H9 (cell line): ENCODE measurements around the gene PNRC1. TPM values are rescaled to one million over a fixed set of nuclear protein-coding genes. Genes with fewer than 3 reads are reported as not detected.

ENCODE experiments used
- DNase-seq: peaks from one replicate; pipeline ENCODE4 v3.0.0-alpha.2; 2017
- H2AFZ ChIP-seq: one replicate; pipeline ENCODE4 v1.6.1; 2013; ENCODE audit warnings: mild to moderate bottlenecking, low read length, control low read depth, moderate library complexity
- H2AK5ac ChIP-seq: 2 replicates; pipeline ENCODE4 v1.6.1; 2013; ENCODE audit warnings: low read length, control low read depth, mixed read lengths; ENCODE audit not compliant: insufficient read length
- H2BK120ac ChIP-seq: one replicate; pipeline ENCODE4 v1.6.1; 2013; ENCODE audit warnings: low read depth, mild to moderate bottlenecking, low read length, control low read depth, inconsistent platforms; ENCODE audit not compliant: poor library complexity, severe bottlenecking
- H2BK12ac ChIP-seq: 2 replicates; pipeline ENCODE4 v1.6.1; 2013; ENCODE audit warnings: low read length, control low read depth, mixed read lengths, low read depth; ENCODE audit not compliant: insufficient read length
- H2BK15ac ChIP-seq: 2 replicates; pipeline ENCODE4 v1.6.1; 2013; ENCODE audit warnings: low read depth, low read length, control low read depth
- H2BK20ac ChIP-seq: one replicate; pipeline ENCODE4 v1.6.1; 2013; ENCODE audit warnings: low read depth, mild to moderate bottlenecking, low read length, control low read depth, inconsistent platforms; ENCODE audit not compliant: poor library complexity, severe bottlenecking
- H2BK5ac ChIP-seq: 2 replicates; pipeline ENCODE4 v1.6.1; 2013; ENCODE audit warnings: low read length, control low read depth, mixed read lengths; ENCODE audit not compliant: insufficient read length
- H3K14ac ChIP-seq: 2 replicates; pipeline ENCODE4 v1.6.1; 2013; ENCODE audit warnings: low read length, control low read depth; ENCODE audit not compliant: insufficient read depth
- H3K18ac ChIP-seq: 2 replicates; pipeline ENCODE4 v1.6.1; 2013; ENCODE audit warnings: low read depth, mild to moderate bottlenecking, mixed read lengths, low read length, control low read depth; ENCODE audit not compliant: insufficient read length
- H3K23ac ChIP-seq: 2 replicates; pipeline ENCODE4 v1.6.1; 2013; ENCODE audit warnings: low read length, control low read depth, mixed read lengths, low read depth; ENCODE audit not compliant: insufficient read length
- H3K23me2 ChIP-seq: 2 replicates; pipeline ENCODE4 v1.6.1; 2013; ENCODE audit warnings: low read depth, mild to moderate bottlenecking, mixed read lengths, low read length, control low read depth; ENCODE audit not compliant: insufficient read length, poor library complexity, severe bottlenecking
- H3K27ac ChIP-seq: 2 replicates; pipeline ENCODE4 v1.5.1; 2013; ENCODE audit warnings: low read length, control low read depth, mixed read lengths, low read depth; ENCODE audit not compliant: insufficient read length
- H3K27me3 ChIP-seq: 2 replicates; pipeline ENCODE4 v1.6.1; 2013; ENCODE audit warnings: low read length, control low read depth, inconsistent platforms; ENCODE audit not compliant: insufficient read depth
- H3K4ac ChIP-seq: 2 replicates; pipeline ENCODE4 v1.6.1; 2013; ENCODE audit warnings: low read depth, mild to moderate bottlenecking, control low read depth, inconsistent platforms, low read length, moderate library complexity
- H3K4me1 ChIP-seq: 2 replicates; pipeline ENCODE4 v1.6.1; 2013; ENCODE audit warnings: low read length, control low read depth, inconsistent platforms; ENCODE audit not compliant: insufficient read depth
- H3K4me2 ChIP-seq: 2 replicates; pipeline ENCODE4 v1.6.1; 2013; ENCODE audit warnings: low read length, control low read depth, mixed read lengths; ENCODE audit not compliant: insufficient read length, insufficient read depth
- H3K56ac ChIP-seq: 2 replicates; pipeline ENCODE4 v1.6.1; 2013; ENCODE audit warnings: low read depth, mild to moderate bottlenecking, mixed read lengths, low read length, control low read depth; ENCODE audit not compliant: insufficient read length
- H3K79me1 ChIP-seq: 2 replicates; pipeline ENCODE4 v1.6.1; 2013; ENCODE audit warnings: low read depth, mild to moderate bottlenecking, moderate library complexity, low read length, control low read depth, inconsistent platforms; ENCODE audit not compliant: insufficient read depth, poor library complexity, severe bottlenecking
- H3K79me2 ChIP-seq: 2 replicates; pipeline ENCODE4 v1.6.1; 2013; ENCODE audit warnings: low read length, control low read depth, inconsistent platforms; ENCODE audit not compliant: insufficient read depth
- H3K9ac ChIP-seq: 2 replicates; pipeline ENCODE4 v1.6.1; 2013; ENCODE audit warnings: low read length, control low read depth, mixed read lengths; ENCODE audit not compliant: insufficient read length; ENCODE audit errors: extremely low read depth
- H3K9me3 ChIP-seq: one replicate; pipeline ENCODE4 v1.6.1; 2013; ENCODE audit warnings: low read depth, low read length, inconsistent platforms; ENCODE audit not compliant: control insufficient read depth
- H3T11ph ChIP-seq: one replicate; pipeline ENCODE4 v1.6.1; 2013; ENCODE audit warnings: mild to moderate bottlenecking, low read length, control low read depth, inconsistent platforms
- H4K20me1 ChIP-seq: one replicate; pipeline ENCODE4 v1.6.1; 2013; ENCODE audit not compliant: control insufficient read depth, insufficient read length, insufficient read depth
- H4K5ac ChIP-seq: 2 replicates; pipeline ENCODE4 v1.6.1; 2013; ENCODE audit warnings: low read depth, mild to moderate bottlenecking, mixed read lengths, low read length, control low read depth; ENCODE audit not compliant: insufficient read length
- H4K8ac ChIP-seq: replicated peaks from 2 replicates; pipeline ENCODE4 v1.6.1; 2013; ENCODE audit warnings: low read length, control low read depth, mixed read lengths, low read depth; ENCODE audit not compliant: insufficient read length
- H4K91ac ChIP-seq: 2 replicates; pipeline ENCODE4 v1.6.1; 2013; ENCODE audit warnings: low read depth, mild to moderate bottlenecking, moderate library complexity, mixed read lengths, low read length, control low read depth; ENCODE audit not compliant: insufficient read length
- H3K27ac Mint-ChIP-seq, 3 experiments: 2 replicates in 2 of 3; 3 replicates in 1 of 3; pipeline ENCODE4 v1.8.0; 2020 to 2021; ENCODE audit warnings: mixed read lengths in 3 of 3, mild to moderate bottlenecking in 1 of 3, moderate library complexity in 1 of 3
- H3K27me3 Mint-ChIP-seq: 2 replicates; pipeline ENCODE4 v1.8.0; 2021; ENCODE audit warnings: low read depth, mild to moderate bottlenecking, moderate library complexity, mixed read lengths
- H3K36me3 Mint-ChIP-seq, 3 experiments: 2 replicates in 2 of 3; 3 replicates in 1 of 3; pipeline ENCODE4 v1.8.0; 2020 to 2021; ENCODE audit warnings: low read depth in 3 of 3, mixed read lengths in 3 of 3; ENCODE audit not compliant: insufficient read depth in 1 of 3
- H3K4me1 Mint-ChIP-seq, 2 experiments: 2 replicates each; pipeline ENCODE4 v1.8.0; 2020; ENCODE audit warnings: mixed read lengths in 2 of 2
- H3K4me3 Mint-ChIP-seq, 2 experiments: 2 replicates in 1 of 2; 3 replicates in 1 of 2; pipeline ENCODE4 v1.8.0; 2020 to 2021; ENCODE audit warnings: mild to moderate bottlenecking in 2 of 2, mixed read lengths in 2 of 2, moderate library complexity in 1 of 2
- H3K9me3 Mint-ChIP-seq, 2 experiments: 2 replicates in 1 of 2; 3 replicates in 1 of 2; pipeline ENCODE4 v1.8.0; 2020; ENCODE audit warnings: mild to moderate bottlenecking in 2 of 2, mixed read lengths in 2 of 2, moderate library complexity in 1 of 2
- WGBS: extraction: QIAGEN DNeasy Blood & Tissue Kit; methylation state at CpG from one replicate; pipeline ENCODE4 v1.1.7; 2013; ENCODE audit warnings: missing lambda C conversion rate, low lambda C conversion rate, mixed read lengths; ENCODE audit not compliant: insufficient read length; ENCODE audit errors: extremely low coverage; 5-methylcytosine and 5-hydroxymethylcytosine counted together
- total RNA-seq: library from RNA; stranded (reverse); gene quantifications from 2 replicates; pipeline ENCODE4 v1.2.1, GENCODE V29; 2021
- TF ChIP-seq, protein P1 (sequence below): fragments of 200-600 bp; sonication (generic); conservative IDR thresholded peaks from 3 replicates; pipeline ENCODE4 v1.8.0; 2021; ENCODE audit warnings: antibody characterized with exemption, mild to moderate bottlenecking

PNRC1 gene
- total RNA-seq, 1 experiment from 2014 or later = 57.4 TPM

DNA sequence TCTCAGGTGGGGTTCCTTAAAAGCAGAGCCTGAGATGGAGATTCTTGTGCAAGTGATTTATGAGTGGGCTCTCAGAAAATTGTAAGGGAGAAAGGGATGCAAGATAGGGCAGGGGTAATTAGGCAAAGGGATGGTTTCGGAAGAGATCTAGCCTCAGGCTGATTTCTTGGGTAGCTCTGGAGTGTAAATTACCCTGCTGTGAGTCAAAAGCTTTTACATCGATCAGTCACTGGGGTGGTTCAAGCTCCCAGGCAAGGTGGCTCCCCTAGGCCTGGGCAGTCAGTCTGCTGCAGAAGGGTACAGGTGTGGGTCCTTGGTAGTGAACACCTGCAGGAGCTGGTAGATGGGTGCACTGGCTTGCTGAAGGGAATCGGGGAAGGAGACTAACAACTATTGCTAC is 54.2 kb downstream of the PNRC1 start:
- no peaks in the 10 kb centered on the region for H3K79me2 ChIP-seq
- H3K23me2 ChIP-seq = no peaks in the 10 kb centered on the region
- Mint-ChIP-seq H3K36me3 (no peaks in the 10 kb centered on the region; a peak in 2 of 7 replicates), H3K27me3 (peaks cover 58% of the 10 kb centered on the region), H3K4me1 (peaks cover 22 to 24% of the 10 kb centered on the region in 2 experiments), H3K9me3 (peaks cover 0 to 2% of the 10 kb centered on the region in 2 experiments; a peak in 2 of 5 replicates), H3K4me3 (no peak overlapping the region), H3K27ac (no peak overlapping the region)
- no peak for DNase-seq
- H2BK15ac ChIP-seq = no peak overlapping the region
- no peak overlapping the region for H3K23ac ChIP-seq
- no peak overlapping the region for H2BK12ac ChIP-seq
- H3K4me1 ChIP-seq = no peaks in the 10 kb centered on the region
- no peaks in the 10 kb centered on the region for H3K79me1 ChIP-seq
- H2BK20ac ChIP-seq = no peak overlapping the region
- TF ChIP-seq, protein P1, sequence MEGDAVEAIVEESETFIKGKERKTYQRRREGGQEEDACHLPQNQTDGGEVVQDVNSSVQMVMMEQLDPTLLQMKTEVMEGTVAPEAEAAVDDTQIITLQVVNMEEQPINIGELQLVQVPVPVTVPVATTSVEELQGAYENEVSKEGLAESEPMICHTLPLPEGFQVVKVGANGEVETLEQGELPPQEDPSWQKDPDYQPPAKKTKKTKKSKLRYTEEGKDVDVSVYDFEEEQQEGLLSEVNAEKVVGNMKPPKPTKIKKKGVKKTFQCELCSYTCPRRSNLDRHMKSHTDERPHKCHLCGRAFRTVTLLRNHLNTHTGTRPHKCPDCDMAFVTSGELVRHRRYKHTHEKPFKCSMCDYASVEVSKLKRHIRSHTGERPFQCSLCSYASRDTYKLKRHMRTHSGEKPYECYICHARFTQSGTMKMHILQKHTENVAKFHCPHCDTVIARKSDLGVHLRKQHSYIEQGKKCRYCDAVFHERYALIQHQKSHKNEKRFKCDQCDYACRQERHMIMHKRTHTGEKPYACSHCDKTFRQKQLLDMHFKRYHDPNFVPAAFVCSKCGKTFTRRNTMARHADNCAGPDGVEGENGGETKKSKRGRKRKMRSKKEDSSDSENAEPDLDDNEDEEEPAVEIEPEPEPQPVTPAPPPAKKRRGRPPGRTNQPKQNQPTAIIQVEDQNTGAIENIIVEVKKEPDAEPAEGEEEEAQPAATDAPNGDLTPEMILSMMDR = no peak
- H2BK5ac ChIP-seq = no peak overlapping the region
- WGBS = no CpG with 5 or more reads among the region's 3 CpGs
- no peak overlapping the region for H4K5ac ChIP-seq
- no peak overlapping the region for H4K91ac ChIP-seq
- H2AFZ ChIP-seq = no peak overlapping the region
- H4K20me1 ChIP-seq = no peaks in the 10 kb centered on the region
- H3K9me3 ChIP-seq = no peaks in the 10 kb centered on the region
- no peak overlapping the region for H3K27ac ChIP-seq
- no peak overlapping the region for H3K18ac ChIP-seq
- no peak overlapping the region for H3K14ac ChIP-seq
- peaks cover 15% of the 10 kb centered on the region; the same call in 1 of the 2 replicates for H3K27me3 ChIP-seq
- no peak overlapping the region for H3K9ac ChIP-seq
- H3K4me2 ChIP-seq = no peak overlapping the region
- H2BK120ac ChIP-seq = no peak overlapping the region
- no peak overlapping the region for H2AK5ac ChIP-seq
- no peak overlapping the region for H3T11ph ChIP-seq
- H4K8ac ChIP-seq = no peak overlapping the region
- H3K56ac ChIP-seq = no peak overlapping the region
- no peak overlapping the region for H3K4ac ChIP-seq

Other genes starting within 250 kb of the PNRC1 start
- gene RNGTT, start 117.1 kb upstream of the PNRC1 start, total RNA-seq = 20.5 and 20.8 TPM in 2 replicates
- 7.5 and 7.6 TPM in 2 replicates for gene SRSF12, start 37.3 kb downstream of the PNRC1 start, total RNA-seq
- 8.3 and 8.4 TPM in 2 replicates for gene PM20D2, start 65.3 kb downstream of the PNRC1 start, total RNA-seq
- 0.26 and 0.33 TPM in 2 replicates for gene GABRR1, start 136.6 kb downstream of the PNRC1 start, total RNA-seq
- not detected in 2 replicates for gene GABRR2, start 234.5 kb downstream of the PNRC1 start, total RNA-seq